NCI-H2196 (cell line): ENCODE data around the gene BBS9.
"Not testable (repeated sequence)": the region's sequence is repeated elsewhere in the genome, so short reads cannot be mapped to it uniquely, and the experiment has no call there.

Experiments
- DNase-seq: peaks from one replicate; lab custom pipeline; 2025; ENCODE audit not compliant: unreplicated experiment; lab: John Stamatoyannopoulos, UW

Gene BBS9

GRCh38 chr7:33485747-33486493 lies 356.6 kb downstream of the BBS9 start:
- DNase-seq: no peak

GRCh38 chr7:33486633-33487032 lies 357.3 kb downstream of the BBS9 start:
- no peak for DNase-seq

GRCh38 chr7:33487998-33488682 lies 358.8 kb downstream of the BBS9 start:
- DNase-seq: no peak

GRCh38 chr7:33494474-33494873 lies 365.1 kb downstream of the BBS9 start:
- no peak for DNase-seq

GRCh38 chr7:33495207-33495606 lies 365.8 kb downstream of the BBS9 start:
- no peak for DNase-seq

- no peak for DNase-seq
These were observed 367.7 kb downstream of the BBS9 start for GRCh38 chr7:33497051-33497450.

GRCh38 chr7:33500703-33501701 lies 371.6 kb downstream of the BBS9 start:
- no peak for DNase-seq

GRCh38 chr7:33503014-33503413 lies 373.6 kb downstream of the BBS9 start:
- DNase-seq: no peak

GRCh38 chr7:33503736-33504135 lies 374.4 kb downstream of the BBS9 start:
- DNase-seq: no peak

- no peak for DNase-seq
These were observed 374.9 kb downstream of the BBS9 start for GRCh38 chr7:33504266-33504665.

GRCh38 chr7:33509206-33509605 lies 379.8 kb downstream of the BBS9 start:
- no peak for DNase-seq

GRCh38 chr7:33511778-33512177 lies 382.4 kb downstream of the BBS9 start:
- no peak for DNase-seq

GRCh38 chr7:33516568-33516967 lies 387.2 kb downstream of the BBS9 start:
- no peak for DNase-seq

- DNase-seq: peak; percentile 7
These were observed 387.8 kb downstream of the BBS9 start for GRCh38 chr7:33517191-33517590.

GRCh38 chr7:33527008-33527407 lies 397.6 kb downstream of the BBS9 start:
- not testable (repeated sequence) for DNase-seq

- peak; percentile 2 for DNase-seq
These were observed 398.2 kb downstream of the BBS9 start for GRCh38 chr7:33527613-33528012.

- DNase-seq: no peak
These were observed 399.7 kb downstream of the BBS9 start for GRCh38 chr7:33529070-33529469.

GRCh38 chr7:33530664-33531063 lies 401.3 kb downstream of the BBS9 start:
- DNase-seq: no peak

GRCh38 chr7:33531888-33532287 lies 402.5 kb downstream of the BBS9 start:
- no peak for DNase-seq

GRCh38 chr7:33534833-33535232 lies 405.5 kb downstream of the BBS9 start:
- DNase-seq: no peak

- DNase-seq: no peak
These were observed 406.6 kb downstream of the BBS9 start for GRCh38 chr7:33535989-33536388.
